GM12878 (cell line): Measurements from ENCODE around the gene QPCT.

ENCODE experiments used
- EP300 ChIP-seq, 2 experiments: fragments of 150-350 bp in 1 of 2; IDR thresholded peaks; 2 replicates each; pipeline ENCODE4 v1.6.1; 2011 to 2012; ENCODE audit warnings: low read depth in 2 of 2, low read length in 2 of 2, borderline replicate concordance in 1 of 2, improper control_type of control experiment in 1 of 2, inconsistent platforms in 1 of 2; ENCODE audit not compliant: control insufficient read depth in 1 of 2
- ESRRA ChIP-seq: IDR thresholded peaks from 2 replicates; pipeline ENCODE4 v1.6.1; 2012; ENCODE audit warnings: mild to moderate bottlenecking, low read length, improper control_type of control experiment
- GATAD2B ChIP-seq: fragments of 450-650 bp; conservative IDR thresholded peaks from 2 replicates; pipeline ENCODE4 v1.6.1; 2017; ENCODE audit warnings: low read depth, mild to moderate bottlenecking, moderate library complexity
- HDAC2 ChIP-seq: fragments of 200-600 bp; sonication (generic); IDR thresholded peaks from 2 replicates; pipeline ENCODE4 v1.6.1; 2017
- MEF2B ChIP-seq: fragments of 450-650 bp; IDR thresholded peaks from 2 replicates; pipeline ENCODE4 v1.6.1; 2018; ENCODE audit warnings: mild to moderate bottlenecking, moderate library complexity; ENCODE audit not compliant: partially characterized antibody, poor library complexity, severe bottlenecking
- POLR2A ChIP-seq: IDR thresholded peaks from 2 replicates; pipeline ENCODE4 v1.6.1; 2011; ENCODE audit warnings: low read depth, mild to moderate bottlenecking, low read length
- YY1 ChIP-seq: IDR thresholded peaks from 2 replicates; pipeline ENCODE4 v1.6.1; 2011; ENCODE audit warnings: low read depth, mild to moderate bottlenecking, low read length
- ZNF274 ChIP-seq: IDR thresholded peaks from one replicate; pipeline ENCODE4 v1.8.0; 2011; ENCODE audit not compliant: insufficient read length, insufficient read depth
- TF ChIP-seq, protein P1 (sequence below), 3 experiments: IDR thresholded peaks in 2 of 3; conservative IDR thresholded peaks in 1 of 3; 2 replicates each; pipeline ENCODE4 v1.5.1; 2011; ENCODE audit warnings: low read depth in 3 of 3, low read length in 3 of 3, mild to moderate bottlenecking in 3 of 3, control low read depth in 2 of 3, moderate library complexity in 2 of 3, inconsistent platforms in 1 of 3, mixed read lengths in 1 of 3; ENCODE audit not compliant: control insufficient read depth in 2 of 3, insufficient read depth in 1 of 3; ENCODE audit errors: extremely low read depth in 1 of 3
- TF ChIP-seq, protein P2 (sequence below): IDR thresholded peaks from 2 replicates; pipeline ENCODE4 v1.6.1; 2011; ENCODE audit warnings: low read depth, low read length, improper control_type of control experiment, borderline replicate concordance
- TF ChIP-seq, protein P3 (sequence below): IDR thresholded peaks from 2 replicates; pipeline ENCODE4 v1.6.1; 2011; ENCODE audit warnings: mild to moderate bottlenecking, low read depth, low read length, moderate library complexity; ENCODE audit not compliant: insufficient replicate concordance

DNA sequence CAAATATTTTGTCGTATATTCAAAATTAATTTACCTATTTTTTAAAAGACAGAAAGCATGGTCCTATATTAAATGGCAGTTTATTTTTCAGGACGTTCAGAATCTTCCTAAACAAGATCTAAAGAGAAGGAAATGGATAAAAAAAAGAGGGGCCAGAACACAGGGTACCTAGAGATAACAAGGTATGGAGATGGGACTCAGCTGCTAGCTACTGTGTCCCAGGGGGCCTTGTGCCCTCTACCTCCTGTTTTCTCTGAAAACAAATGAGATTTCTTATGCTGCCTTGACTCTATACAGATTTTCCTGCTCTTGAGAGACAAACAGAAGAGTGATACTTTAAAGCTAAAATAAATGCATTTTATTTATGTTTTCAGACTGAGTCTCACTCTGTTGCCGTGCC, 29.1 kb upstream of the QPCT start:
- TF ChIP-seq, protein P1, sequence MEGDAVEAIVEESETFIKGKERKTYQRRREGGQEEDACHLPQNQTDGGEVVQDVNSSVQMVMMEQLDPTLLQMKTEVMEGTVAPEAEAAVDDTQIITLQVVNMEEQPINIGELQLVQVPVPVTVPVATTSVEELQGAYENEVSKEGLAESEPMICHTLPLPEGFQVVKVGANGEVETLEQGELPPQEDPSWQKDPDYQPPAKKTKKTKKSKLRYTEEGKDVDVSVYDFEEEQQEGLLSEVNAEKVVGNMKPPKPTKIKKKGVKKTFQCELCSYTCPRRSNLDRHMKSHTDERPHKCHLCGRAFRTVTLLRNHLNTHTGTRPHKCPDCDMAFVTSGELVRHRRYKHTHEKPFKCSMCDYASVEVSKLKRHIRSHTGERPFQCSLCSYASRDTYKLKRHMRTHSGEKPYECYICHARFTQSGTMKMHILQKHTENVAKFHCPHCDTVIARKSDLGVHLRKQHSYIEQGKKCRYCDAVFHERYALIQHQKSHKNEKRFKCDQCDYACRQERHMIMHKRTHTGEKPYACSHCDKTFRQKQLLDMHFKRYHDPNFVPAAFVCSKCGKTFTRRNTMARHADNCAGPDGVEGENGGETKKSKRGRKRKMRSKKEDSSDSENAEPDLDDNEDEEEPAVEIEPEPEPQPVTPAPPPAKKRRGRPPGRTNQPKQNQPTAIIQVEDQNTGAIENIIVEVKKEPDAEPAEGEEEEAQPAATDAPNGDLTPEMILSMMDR (IDR thresholded peaks at IDR 0.05 in 2 of 3, conservative IDR thresholded peaks at IDR 0.05 in 1 of 3; ENCODE audit: control insufficient read depth in 2 of 3, extremely low read depth in 1 of 3, insufficient read depth in 1 of 3, low read depth in 3 of 3, low read length in 3 of 3) = no peak
- TF ChIP-seq, protein P2, sequence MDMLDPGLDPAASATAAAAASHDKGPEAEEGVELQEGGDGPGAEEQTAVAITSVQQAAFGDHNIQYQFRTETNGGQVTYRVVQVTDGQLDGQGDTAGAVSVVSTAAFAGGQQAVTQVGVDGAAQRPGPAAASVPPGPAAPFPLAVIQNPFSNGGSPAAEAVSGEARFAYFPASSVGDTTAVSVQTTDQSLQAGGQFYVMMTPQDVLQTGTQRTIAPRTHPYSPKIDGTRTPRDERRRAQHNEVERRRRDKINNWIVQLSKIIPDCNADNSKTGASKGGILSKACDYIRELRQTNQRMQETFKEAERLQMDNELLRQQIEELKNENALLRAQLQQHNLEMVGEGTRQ = no peak
- TF ChIP-seq, protein P3, sequence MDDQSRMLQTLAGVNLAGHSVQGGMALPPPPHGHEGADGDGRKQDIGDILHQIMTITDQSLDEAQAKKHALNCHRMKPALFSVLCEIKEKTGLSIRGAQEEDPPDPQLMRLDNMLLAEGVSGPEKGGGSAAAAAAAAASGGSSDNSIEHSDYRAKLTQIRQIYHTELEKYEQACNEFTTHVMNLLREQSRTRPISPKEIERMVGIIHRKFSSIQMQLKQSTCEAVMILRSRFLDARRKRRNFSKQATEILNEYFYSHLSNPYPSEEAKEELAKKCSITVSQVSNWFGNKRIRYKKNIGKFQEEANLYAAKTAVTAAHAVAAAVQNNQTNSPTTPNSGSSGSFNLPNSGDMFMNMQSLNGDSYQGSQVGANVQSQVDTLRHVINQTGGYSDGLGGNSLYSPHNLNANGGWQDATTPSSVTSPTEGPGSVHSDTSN = no peak
- TF ChIP-seq EP300 (IDR thresholded peaks at IDR 0.05; ENCODE audit: borderline replicate concordance in 1 of 2, control insufficient read depth in 1 of 2, low read depth in 2 of 2, low read length in 2 of 2) = no peak
- TF ChIP-seq POLR2A = no peak
- TF ChIP-seq MEF2B = no peak
- TF ChIP-seq ESRRA = no peak
- no peak for TF ChIP-seq GATAD2B
- no peak for TF ChIP-seq HDAC2
- no peak for TF ChIP-seq ZNF274
- no peak for TF ChIP-seq YY1
